MV-4-11 (cell line): ENCODE results near the gene GM2A.
A peak's percentile ranks its signal among the peaks of the same experiment; 100 is the strongest.
"Not testable (repeated sequence)": the region's sequence is repeated elsewhere in the genome, so short reads cannot be mapped to it uniquely, and the experiment has no call there.

Experiments
- DNase-seq: peaks from one replicate; lab custom pipeline; 2025; lab: John Stamatoyannopoulos, UW

Gene GM2A

DNA sequence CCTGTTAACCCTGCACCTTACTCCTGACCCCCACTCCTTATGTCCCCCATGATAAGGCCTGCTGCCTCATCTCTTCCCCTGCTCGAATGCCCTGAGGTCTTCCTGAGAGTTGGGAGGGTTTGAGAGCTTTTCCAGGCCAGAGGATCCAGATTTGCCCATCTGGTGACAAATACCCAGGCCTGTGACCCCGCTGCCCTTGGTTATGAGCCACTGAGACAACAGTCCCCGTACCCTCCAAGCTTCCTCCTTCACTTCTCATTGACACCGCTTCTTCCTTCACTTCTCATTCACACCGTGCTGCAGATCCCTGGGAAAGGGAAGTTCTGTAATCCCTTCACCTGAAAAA lies 593 bp downstream of the GM2A start:
- peak; percentile 19 for DNase-seq

DNA sequence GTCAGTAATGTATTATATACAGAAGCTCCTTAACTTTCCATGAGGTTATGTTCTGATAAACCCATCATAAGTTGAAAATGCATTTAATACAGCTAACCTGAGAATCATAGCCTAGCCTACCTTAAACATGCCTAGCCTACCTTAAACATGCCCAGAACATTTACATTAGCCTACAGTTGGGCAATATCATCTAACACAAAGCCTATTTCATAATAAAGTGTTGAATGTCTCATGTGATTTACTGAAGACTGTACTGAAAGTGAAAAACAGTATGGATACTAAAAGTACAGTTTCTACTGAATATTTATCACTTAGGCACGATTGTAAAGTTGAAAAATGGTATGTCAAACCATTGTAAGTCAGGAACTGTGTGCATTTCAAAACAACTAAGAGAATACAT lies 1.6 kb downstream of the GM2A start:
- peak; percentile 28 for DNase-seq

DNA sequence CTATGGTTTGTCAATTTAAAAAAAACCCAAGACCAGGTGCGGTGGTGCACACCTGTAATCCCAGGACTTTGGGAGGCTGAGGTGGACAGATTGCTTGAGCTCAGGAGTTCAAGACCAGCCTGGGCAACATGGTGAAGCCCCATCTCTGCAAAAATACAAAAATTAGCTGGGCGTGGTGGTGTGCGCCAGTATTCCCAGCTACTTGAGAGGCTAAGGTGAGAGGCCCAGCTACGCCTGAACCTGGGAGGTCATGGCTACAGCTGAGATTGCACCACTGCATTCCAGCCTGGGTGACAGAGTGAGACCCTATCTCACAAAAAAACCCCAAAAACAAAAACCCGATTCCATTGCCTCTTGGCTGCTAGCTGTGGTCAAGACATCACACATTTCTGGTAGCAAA lies 2.0 kb downstream of the GM2A start:
- not testable (repeated sequence) for DNase-seq

DNA sequence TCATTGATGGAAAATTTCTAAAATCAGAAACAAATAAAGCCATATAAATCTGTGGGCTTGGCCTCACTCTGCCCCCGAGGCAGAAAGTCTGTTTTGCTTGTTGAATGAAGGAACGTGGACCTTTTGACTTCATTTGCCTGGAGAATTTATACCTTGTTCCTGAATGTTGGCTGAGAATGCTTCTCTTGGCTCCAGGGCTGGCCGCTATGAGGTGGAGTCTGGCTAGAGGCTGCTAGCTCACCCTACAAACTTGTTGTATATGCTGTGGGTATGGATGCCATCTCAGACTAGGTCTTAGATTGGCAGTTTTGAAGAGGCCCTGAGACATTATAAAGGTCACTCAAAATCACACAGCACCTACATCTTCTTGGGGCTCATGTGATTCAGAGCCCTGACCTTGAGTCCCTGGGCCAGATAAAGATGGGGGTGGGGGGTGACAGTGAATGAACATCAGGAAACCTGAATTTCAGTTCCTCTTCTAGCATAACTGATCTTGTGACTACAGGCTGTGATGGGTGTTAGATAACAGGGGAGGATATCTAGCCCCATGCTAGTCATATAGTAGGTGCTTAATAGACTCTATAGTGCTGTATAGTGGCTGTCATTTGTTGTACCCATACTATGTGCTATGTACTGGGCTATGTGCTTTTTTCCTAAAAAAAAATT lies 2.8 kb downstream of the GM2A start:
- peak; percentile 80 for DNase-seq

DNA sequence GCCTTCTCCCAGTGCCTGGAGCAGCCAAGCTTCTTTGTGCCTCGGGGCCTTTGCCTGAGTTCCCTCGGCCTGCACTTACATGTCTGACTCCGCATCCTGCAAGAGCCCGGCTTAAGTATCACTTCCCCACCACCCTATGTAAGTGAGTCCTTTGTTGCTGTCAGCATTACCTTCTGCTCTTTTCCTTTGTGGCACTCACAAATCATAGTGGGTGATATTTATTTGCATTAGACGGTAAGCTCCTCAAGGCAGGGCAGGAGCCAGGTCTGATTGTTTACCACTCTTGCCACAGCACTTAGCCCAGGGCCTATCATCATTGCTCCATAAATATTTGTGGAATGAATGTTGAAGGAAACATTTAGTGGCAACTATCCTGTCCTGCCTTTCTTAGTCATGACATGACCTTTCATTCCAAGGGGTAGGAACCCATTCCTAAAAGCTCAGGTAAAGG lies 4.8 kb downstream of the GM2A start:
- peak; percentile 75 for DNase-seq

DNA sequence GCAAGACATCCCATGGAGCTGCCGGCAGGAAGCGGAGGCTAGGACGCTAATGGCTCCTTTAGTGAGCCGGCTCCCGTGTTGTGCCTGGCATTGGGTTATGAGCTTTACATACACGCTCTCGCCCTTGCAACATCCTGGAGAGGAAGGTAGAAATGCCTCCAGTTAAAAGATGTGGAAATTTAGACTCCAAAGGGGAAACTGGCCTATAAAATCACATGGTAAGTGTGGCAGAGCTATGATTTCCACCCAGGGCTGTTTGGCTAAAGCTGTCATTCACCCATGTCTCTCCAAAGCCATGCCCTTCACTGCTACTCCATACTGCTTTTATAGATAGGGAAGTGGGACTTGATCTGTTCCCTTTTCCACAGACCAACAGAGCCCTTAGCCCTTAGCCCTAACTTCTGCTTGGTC lies 5.2 kb downstream of the GM2A start:
- peak; percentile 90 for DNase-seq

DNA sequence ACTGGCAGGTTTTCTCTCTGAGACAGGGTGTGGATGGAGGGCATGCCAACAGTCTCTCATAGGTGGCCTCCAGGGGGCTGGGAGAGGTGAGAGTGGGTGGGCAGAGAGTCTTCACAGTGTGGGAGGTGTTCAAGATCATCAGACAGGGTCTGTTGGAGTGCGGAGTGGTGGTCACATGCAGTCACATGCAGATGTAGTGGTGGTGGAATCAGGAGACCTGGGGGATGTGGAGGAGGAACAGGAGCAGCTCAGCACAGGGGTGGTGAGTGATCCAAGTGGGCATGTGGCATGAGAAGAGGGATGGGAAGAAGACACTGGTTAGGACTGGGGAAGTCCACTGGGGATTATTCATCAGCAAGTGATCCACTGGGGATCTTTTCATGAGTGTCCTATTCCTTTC lies 5.8 kb downstream of the GM2A start:
- DNase-seq = no peak

DNA sequence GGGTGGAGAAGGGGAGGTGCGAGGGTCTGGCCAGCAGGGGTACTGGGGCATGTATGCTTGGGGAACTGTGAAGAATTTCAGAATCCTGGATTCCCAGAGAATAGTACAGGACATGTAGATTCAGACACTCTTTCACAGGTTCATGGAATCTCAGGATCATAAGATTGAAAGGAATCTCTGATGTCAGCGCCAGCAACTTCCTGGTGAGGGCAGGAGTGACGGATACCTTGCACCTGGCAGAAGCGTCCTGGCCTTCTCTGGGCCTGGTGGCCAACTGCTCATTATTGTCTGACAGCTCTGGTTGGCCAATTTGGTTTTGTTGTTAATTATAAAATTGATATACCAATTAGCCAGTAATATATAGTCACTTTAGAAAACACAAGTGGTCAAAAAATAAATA lies 6.9 kb downstream of the GM2A start:
- DNase-seq = no peak

DNA sequence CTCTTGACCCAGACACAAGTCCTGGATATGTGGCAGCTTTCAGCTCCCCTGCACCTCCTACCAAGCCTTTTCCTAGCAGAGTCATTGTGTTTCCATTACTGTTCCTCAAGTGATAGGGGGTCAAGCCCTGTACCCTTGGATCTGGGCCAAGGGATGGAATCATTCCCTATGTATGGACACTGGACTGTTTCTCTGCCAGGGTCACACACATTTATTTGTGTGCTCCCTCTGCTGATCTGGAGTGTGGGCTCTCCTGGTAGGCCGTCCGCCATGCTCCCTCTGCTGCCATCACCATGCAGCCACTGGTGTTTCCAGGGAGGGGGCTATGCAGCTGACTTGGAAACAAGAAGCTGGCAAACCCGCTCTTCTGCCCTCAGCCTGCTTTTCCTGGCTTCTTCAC lies 9.5 kb downstream of the GM2A start:
- no peak for DNase-seq

DNA sequence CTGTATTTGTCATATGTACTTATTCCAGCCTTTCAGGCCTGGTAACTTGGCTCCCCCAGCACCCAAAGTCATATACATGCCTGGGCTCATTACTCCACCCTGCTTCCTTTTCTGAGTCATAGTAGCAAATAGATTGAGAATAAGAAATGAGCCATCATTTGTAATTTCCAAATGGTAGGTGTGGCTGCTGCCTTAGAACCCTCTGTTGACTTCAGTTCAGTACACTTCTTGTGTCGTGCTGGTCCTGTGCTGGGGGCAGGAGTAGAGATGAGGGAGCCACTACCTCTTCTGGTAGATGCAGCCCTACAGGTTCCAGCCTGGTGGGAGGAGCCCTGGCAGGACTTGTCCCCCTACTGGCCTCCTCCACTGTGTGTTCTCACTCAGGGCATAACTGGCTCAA lies 11.1 kb downstream of the GM2A start:
- peak; percentile 19 for DNase-seq

DNA sequence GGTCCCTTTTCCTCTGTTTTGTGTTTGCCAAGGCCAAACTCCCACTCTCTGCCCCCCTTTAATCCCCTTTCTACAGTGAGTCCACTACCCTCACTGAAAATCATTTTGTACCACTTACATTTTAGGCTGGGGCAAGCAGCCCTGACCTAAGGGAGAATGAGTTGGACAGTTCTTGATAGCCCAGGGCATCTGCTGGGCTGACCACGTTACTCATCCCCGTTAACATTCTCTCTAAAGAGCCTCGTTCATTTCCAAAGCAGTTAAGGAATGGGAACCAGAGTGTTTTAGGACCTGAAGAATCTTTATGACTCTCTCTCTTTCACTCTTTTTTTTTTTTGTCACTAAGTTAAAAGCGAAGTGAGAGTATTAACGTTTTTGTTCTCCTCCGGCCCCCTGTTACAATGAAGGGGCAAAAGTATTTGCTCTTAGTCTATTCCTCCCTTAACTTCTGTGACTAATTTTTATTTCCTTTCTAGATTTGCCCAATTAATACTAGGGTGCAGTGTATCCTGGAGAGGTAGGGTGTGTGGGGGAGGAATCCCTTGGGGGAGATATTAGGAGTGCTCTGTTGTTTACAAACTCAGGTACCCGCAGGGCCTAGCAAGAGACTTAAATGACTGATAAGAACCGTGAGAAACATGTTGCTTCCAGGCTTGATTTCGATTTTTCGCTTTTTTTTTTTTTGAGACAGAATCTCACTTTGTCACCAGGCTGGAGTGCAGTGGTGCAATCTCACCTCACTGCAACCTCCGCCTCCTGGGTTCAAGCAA lies 14.7 kb downstream of the GM2A start:
- no peak for DNase-seq

DNA sequence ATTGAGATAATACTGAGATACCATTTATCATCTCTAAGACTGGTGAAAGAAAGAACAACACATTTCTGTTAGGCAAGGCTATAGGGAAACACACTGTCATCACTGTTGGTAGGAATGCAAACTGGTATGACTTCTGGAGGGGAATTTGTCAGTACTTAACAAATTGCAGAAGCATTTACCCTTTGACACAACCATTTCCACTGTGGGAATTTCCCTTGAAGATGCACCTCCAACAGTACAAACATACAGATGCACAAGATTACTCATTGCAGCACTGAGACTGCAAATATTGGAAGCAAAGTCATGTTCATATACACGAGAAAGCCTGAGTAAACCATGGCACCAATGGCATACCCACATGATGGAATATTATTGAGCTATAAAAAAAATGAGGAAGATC lies 17.6 kb downstream of the GM2A start:
- no peak for DNase-seq

DNA sequence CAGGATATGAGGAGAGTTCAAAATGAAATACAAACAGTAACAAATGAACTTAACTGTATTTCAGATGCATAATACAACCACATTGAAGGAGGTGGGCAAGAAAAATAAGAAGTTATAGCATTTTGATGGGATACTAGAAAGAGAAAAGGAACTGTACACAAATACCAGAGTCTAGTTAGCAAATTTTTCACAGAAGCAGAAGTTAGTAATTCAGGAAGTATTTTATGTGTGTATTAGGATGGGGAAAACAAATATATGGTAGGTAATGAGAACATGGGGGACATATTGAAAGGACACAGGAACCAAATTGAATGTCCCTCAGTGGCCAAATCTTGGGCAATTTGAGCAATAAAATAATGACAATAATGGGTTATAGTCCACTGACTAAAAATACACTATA lies 18.4 kb downstream of the GM2A start:
- DNase-seq = peak; percentile 41

DNA sequence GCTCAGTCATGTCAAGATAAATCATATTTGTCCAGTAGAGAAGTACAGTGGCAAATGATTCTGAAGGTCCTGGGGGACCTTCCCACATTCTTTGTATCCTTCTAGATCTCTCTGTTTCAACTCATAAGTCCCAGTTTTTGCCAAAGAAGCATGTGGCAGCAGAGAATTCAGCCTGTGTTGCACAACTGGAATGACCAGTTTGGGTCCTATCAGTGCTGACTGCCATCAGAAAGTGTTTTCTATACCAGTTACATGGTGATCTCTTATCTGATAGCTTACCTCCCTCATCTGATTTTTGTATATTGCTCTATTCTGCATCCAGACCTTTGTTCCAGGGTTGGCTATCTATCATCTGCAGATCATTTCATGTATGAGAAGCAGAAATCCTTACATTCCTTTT lies 21.7 kb downstream of the GM2A start:
- DNase-seq = no peak

DNA sequence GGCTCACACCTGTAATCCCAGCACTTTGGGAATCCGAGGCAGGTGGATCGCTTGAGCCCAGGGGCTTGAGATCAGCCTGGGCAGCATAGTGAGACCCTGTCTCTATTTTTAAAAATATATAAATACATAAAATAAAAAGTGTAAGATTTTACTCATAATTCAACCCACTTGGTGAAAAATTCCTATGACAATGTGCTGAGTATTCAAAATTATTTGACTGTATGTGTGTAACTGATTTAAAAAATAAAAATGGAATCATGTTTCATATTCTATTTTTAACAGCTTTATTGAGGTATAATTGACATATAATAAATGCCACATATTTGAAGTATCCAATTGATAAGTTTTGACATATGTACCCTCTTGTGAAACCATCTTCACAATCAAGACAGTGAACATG lies 22.8 kb downstream of the GM2A start:
- DNase-seq = no peak

DNA sequence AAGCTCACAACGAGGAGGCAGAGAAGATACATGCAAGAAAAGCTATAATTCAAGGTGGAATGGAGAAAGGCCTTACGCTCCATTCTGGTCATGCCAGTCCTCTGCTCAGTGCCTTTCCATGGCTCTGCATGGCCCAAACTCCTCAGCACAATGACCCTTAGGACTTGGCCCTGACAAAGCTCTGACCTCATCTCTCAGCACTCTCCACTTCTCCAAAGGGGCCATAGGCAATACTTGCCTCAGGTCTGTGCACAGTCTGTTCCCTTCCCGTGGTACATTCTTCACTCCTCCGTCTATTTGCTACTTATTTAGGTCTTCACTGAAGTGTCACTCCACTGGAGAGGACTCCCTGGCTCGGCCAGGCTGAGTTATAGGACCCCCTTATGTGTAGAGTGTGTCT lies 25.9 kb downstream of the GM2A start:
- no peak for DNase-seq

DNA sequence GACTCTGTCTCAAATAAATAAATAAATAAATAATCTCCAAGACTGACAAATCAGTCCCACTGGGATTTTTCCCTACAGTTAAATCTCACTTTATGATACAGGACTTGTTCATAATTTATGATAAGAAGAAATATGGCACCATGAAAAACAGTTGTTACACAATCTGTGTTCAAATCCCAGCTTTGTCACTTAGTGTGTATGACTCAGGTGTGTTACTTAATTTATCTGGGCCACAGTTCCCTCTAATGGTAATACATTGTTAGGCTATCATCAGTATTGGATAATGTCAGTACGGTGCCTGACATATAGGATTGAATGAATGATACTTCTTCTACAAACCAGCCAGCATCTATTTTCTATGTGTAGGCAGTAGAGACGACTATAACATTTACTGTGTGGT lies 27.5 kb downstream of the GM2A start:
- DNase-seq = no peak

DNA sequence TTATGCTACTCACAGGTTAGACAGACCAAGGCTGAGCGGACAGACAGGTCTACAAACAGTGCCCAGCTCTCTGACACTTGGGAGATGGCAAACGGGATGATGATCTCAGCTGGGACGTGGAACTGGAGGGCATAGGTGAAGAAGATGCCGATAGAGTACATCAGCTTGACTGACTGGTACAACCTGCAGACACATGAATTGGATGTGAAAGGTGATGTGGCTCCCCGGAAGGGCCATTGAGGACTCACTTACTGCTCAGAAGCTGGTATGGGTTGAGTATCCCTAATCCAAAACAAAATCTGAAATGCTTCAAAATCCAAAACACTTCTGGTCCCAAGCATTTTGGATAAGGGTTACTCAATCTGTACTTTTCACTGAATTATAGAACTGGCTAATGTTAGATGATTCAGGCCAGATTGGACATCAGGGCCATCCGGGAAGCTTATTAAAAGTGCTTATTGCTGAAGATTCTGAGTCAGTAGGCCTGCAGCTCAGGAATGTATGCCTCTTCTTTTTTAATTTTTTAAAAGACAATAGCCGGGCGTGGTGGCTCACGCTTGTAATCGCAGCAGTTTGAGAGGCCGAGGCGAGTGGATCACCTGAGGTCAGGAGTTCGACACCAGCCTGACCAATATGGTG lies 28.1 kb downstream of the GM2A start:
- no peak for DNase-seq

DNA sequence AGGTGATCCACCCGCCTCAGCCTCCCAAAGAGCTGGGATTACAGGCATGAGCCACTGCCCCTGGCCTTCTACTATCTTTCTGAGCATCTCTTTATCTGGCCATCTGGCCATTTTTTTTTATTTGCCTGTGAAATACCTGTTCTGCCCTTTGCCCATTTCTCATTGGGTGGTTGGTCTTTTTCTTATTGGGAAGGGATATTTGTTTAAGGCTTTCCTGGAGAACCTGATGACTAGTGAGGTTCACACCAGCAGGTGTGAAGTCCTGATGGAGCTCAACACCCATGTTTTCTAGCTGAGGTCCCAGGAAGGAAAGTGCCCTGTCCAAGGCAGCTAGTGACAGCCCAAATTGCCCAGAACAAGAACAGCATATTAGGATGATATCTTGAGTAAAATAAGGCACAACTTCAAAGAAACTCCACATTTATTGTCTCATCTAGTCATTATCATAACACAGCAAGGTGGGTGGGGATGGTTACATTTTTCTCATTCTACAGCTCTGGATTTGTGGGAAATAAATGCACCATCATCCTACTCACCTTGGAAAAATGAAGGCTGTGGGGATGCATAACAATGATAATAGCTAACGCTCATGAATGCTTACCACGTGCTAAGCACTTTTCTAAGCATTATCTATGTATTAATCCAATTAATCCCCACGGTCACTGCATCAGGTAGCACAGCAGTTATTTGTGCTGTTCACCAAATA lies 30.3 kb downstream of the GM2A start:
- no peak for DNase-seq

DNA sequence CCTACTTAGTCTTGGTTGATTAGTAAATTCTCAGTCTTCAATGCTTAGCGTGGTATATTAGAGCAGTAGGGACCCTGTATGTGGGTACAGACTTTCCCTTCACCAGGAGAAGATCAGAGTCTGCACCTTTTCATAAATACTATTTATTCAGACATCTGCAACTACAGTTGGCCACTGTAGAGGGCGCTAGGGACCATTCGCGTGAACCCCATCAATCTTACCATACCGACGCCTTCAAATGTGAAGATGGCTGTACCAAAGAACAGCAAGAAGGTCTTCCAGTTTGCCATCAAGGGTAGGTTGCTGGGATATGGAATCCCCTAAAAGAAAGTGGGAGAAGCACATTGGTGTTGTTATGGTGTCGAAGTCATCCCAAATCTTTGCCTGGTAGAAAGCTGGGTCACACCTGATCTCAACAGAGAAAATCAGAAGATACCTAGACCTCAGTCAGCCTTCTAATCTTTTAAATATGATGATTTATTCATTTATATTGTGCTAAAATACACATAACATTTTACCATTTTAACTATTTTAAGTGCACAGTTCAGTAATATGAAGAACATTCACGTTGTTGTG lies 31.5 kb downstream of the GM2A start:
- no peak for DNase-seq

DNA sequence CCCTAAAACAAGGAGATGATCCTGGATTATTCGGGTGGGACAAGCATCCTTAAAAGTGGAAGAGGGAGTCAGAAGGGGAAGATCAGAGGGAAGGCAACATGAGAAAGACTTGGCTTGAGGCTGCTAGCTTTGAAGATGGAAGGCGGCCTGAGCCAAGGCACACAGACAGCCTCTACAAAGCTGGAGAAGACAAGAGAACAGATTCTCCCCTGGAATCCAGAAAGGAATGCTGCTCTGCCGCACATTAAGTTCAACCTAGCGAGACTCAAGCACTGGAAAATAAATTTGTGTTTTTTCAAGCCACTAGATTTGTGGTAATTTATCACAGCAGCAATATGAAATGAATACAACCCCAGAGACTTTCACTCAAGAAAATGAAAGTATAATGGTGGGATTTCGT lies 32.7 kb downstream of the GM2A start:
- DNase-seq = no peak

DNA sequence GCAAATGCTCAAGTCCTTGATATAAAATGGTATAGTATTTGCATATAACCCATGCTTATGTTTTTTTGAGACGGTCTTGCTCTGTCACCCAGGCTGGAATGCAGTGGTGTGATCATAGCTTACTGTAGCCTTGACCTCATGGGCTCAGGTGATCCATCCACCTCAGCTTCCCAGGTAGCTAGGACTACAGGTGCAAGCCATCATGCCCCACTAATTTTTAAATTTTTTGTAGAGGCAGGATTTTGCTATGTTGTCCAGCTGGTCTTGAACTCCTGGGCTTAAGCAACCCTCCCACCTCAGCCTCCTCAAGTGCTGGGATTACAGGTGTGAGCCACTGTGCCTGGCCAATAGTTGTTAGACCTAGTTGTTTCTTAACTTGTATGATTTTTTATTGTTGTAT lies 33.3 kb downstream of the GM2A start:
- DNase-seq = no peak
